Suprapubic skin (tissue), 4 donors: ENCODE data around the gene ZFYVE28. TPM values are rescaled to one million over a fixed set of nuclear protein-coding genes. Genes with fewer than 3 reads are reported as not detected.

Experiments
- DNase-seq, 2 donors: peaks; one replicate each; pipeline ENCODE4 v3.0.0-alpha.2; 2019; ENCODE audit warnings: low spot score in 2 of 2
- H3K27ac ChIP-seq: fragments of 200-600 bp; sonication (generic); one replicate; pipeline ENCODE4 v1.5.1; 2019
- H3K27me3 ChIP-seq: fragments of 200-600 bp; sonication (generic); one replicate; pipeline ENCODE4 v1.5.1; 2019
- H3K36me3 ChIP-seq: fragments of 200-600 bp; sonication (generic); one replicate; pipeline ENCODE4 v1.5.1; 2019
- H3K4me1 ChIP-seq: fragments of 200-600 bp; sonication (generic); one replicate; pipeline ENCODE4 v1.5.1; 2019
- H3K4me3 ChIP-seq: fragments of 200-600 bp; sonication (generic); one replicate; pipeline ENCODE4 v1.5.1; 2019; ENCODE audit warnings: mild to moderate bottlenecking
- H3K9me3 ChIP-seq: fragments of 200-600 bp; sonication (generic); one replicate; pipeline ENCODE4 v1.5.1; 2019
- EP300 ChIP-seq: sonication (generic); formaldehyde crosslinking; IDR thresholded peaks from one replicate; pipeline ENCODE4 v1.6.1; 2017; ENCODE audit warnings: antibody characterized with exemption
- POLR2A ChIP-seq, 2 donors: fragments of 450-650 bp; IDR thresholded peaks; one replicate each; pipeline ENCODE4 v1.6.1; 2017; ENCODE audit warnings: antibody characterized with exemption in 2 of 2, mild to moderate bottlenecking in 2 of 2, moderate library complexity in 2 of 2
- POLR2AphosphoS5 ChIP-seq, 3 donors: sonication (generic); formaldehyde crosslinking; IDR thresholded peaks; one replicate each; pipeline ENCODE4 v1.6.1; 2017; ENCODE audit warnings: antibody characterized with exemption in 3 of 3
- WGBS: methylation state at CpG from one replicate; pipeline ENCODE4 v1.1.5; 2018; 5-methylcytosine and 5-hydroxymethylcytosine counted together
- total RNA-seq, 4 donors: library from RNA; depleted of rRNA; stranded (reverse); fragments of >200 nt; gene quantifications; one replicate each; pipeline ENCODE4 v1.1.0, GENCODE V29; 2016
- TF ChIP-seq, protein P1 (sequence below), 2 donors: fragments of 200-600 bp in 1 of 2; fragments of 450-650 bp in 1 of 2; sonication (generic) in 1 of 2; IDR thresholded peaks; one replicate each; pipeline ENCODE4 v1.5.1; 2016 to 2019; ENCODE audit warnings: antibody characterized with exemption in 2 of 2, mild to moderate bottlenecking in 1 of 2, moderate library complexity in 1 of 2

The ZFYVE28 gene
- total RNA-seq, 4 donors from 2014 or later: 7.6 to 21.3 (median 9.9) TPM

DNA sequence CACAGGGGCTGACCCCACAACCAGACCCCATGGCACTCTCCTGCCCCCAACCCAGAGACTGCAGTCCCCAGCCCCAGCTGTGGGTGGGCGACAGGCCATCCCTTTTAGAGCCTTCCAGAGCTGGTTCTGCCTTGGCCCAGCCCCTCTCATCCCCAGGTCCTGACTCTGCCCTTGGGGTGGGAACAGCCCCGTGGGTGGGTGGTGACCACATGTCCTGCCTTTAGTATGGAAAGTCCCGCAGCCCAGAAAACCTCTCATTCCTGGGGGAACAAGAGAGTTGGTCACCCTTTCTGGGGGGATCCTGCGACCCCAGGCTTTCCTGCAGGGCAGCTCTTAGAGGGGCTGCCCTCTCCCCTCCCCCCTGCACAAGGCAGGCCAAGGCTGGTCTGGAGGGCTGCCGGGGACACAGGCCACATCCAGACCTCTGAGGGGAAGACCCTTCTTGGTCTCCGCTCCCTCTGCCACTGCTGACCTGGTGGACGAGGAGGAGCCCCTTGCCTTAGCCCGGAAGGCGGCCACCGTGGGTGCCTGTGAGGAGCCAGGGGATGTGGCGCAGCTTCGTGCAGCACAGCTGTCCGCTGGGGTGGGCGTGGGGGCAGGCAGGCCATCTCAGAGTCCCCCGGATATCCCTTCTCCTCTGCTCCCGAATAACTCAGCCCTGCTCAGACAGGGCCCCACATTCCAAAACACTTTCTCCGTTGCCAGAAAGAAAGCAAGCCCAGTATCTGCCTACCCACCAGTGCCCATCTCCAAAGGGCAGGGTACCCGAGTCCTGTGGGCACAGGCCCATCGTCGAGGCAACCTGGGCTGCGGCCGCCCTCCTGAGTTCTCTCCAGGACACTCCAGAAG lies 149.9 kb downstream of the ZFYVE28 start:
- 70% methylated on average over 10 of the region's 22 CpGs for WGBS
- no peak for TF ChIP-seq POLR2AphosphoS5 (IDR thresholded peaks at IDR 0.05)

DNA sequence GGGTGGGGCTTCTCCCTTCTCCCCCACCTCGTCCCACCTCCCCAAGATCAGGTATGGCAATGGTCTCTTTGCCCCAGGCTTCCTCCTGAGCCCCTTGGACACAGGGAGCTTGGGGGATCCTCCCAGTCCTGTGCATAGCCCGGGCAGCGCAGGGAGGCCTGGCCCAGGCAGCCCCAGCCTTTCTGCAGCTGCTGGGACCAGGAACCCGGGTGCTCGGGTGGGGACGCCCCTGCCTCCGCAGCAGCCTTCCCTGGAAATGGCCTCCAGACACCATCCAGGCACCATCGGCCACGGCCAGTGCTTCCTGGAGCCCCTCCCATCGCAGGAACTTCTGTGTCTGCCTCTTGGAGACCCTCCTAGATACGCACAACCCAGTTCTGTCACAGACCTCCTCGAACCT lies 150.6 kb downstream of the ZFYVE28 start:
- TF ChIP-seq EP300: no peak
- no peak for TF ChIP-seq POLR2AphosphoS5 (IDR thresholded peaks at IDR 0.05)
- no peak for TF ChIP-seq POLR2A (IDR thresholded peaks at IDR 0.05)
- TF ChIP-seq, protein P1, sequence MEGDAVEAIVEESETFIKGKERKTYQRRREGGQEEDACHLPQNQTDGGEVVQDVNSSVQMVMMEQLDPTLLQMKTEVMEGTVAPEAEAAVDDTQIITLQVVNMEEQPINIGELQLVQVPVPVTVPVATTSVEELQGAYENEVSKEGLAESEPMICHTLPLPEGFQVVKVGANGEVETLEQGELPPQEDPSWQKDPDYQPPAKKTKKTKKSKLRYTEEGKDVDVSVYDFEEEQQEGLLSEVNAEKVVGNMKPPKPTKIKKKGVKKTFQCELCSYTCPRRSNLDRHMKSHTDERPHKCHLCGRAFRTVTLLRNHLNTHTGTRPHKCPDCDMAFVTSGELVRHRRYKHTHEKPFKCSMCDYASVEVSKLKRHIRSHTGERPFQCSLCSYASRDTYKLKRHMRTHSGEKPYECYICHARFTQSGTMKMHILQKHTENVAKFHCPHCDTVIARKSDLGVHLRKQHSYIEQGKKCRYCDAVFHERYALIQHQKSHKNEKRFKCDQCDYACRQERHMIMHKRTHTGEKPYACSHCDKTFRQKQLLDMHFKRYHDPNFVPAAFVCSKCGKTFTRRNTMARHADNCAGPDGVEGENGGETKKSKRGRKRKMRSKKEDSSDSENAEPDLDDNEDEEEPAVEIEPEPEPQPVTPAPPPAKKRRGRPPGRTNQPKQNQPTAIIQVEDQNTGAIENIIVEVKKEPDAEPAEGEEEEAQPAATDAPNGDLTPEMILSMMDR (IDR thresholded peaks at IDR 0.05): no peak
- H3K27ac ChIP-seq: no peak overlapping the region
- WGBS: 87% methylated on average over 8 of the region's 12 CpGs

More for the DNA sequence above, 149.9 kb downstream of the ZFYVE28 start:
- peaks cover 14% of the 10 kb centered on the region for H3K4me1 ChIP-seq
- no peak overlapping the region for H3K27ac ChIP-seq
- H3K36me3 ChIP-seq: peaks cover 10% of the 10 kb centered on the region
- H3K27me3 ChIP-seq: no peaks in the 10 kb centered on the region
- H3K4me3 ChIP-seq: no peak overlapping the region
- no peak for DNase-seq
- no peaks in the 10 kb centered on the region for H3K9me3 ChIP-seq

DNA sequence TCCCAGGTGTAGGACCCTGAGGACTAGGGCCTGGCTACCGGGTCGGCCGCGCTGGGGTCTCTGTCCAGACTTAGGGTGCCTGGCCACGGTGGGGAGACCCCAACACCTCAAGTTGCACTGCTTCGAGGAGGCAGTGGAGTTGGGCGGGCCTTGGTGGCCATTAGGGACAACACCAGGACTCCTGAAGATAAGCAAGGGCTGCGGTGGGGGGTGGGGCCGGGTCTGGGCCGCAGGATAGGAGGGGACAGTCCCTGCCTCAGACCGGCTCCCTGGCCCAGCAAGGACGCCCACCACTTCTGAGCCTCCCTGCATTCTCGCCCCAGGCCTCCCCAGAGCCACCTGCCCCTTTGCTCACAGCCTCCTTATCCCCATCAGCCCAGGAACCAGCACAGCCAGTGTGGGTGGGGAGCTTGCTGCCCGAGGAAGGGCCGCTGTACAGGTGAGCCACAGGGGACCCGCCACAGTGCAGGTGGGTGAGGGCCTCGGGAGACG lies 151.1 kb downstream of the ZFYVE28 start:
- no peak overlapping the region for H3K27ac ChIP-seq
- DNase-seq: no peak
- TF ChIP-seq, protein P1 (IDR thresholded peaks at IDR 0.05): no peak
- TF ChIP-seq EP300 (no peak), POLR2A (IDR thresholded peaks at IDR 0.05) (no peak), POLR2AphosphoS5 (IDR thresholded peaks at IDR 0.05) (no peak)
- peaks cover 25% of the 10 kb centered on the region for H3K4me1 ChIP-seq
- peaks cover 10% of the 10 kb centered on the region for H3K36me3 ChIP-seq
- WGBS: 77% methylated on average over 12 of the region's 18 CpGs
- no peak overlapping the region for H3K4me3 ChIP-seq
- no peaks in the 10 kb centered on the region for H3K9me3 ChIP-seq
- H3K27me3 ChIP-seq: no peaks in the 10 kb centered on the region

More for the DNA sequence above, 150.6 kb downstream of the ZFYVE28 start:
- Histone ChIP-seq H3K9me3 (no peaks in the 10 kb centered on the region), H3K36me3 (peaks cover 10% of the 10 kb centered on the region), H3K4me1 (peaks cover 21% of the 10 kb centered on the region), H3K27me3 (no peaks in the 10 kb centered on the region), H3K4me3 (no peak overlapping the region)
- no peak for DNase-seq

DNA sequence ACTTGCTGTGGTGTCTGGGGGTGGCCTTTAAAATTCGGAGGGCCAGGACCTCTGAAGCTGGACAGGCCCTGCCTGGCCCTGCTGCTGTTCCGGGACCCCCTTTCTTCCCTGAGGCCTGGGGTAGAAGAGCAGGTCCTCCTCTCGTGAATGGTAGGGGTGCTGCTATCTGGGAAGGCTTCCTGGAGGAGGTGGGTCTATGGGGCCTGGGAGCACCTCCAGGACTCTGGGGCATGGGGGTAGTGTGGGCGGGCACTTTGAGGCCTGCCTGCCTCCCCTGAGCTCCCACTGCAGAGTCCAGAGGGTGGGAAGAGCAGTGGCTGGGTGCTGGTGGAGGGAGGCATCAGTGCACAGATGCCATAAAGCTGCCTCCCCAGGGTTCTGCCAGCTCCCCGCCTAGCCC lies 151.6 kb downstream of the ZFYVE28 start:
- no peak for DNase-seq
- H3K27ac ChIP-seq: no peak overlapping the region
- peaks cover 7% of the 10 kb centered on the region for H3K36me3 ChIP-seq
- WGBS: 76% methylated on average over 4 of the region's 5 CpGs
- no peaks in the 10 kb centered on the region for H3K9me3 ChIP-seq
- no peaks in the 10 kb centered on the region for H3K27me3 ChIP-seq
- H3K4me1 ChIP-seq: peaks cover 25% of the 10 kb centered on the region
- H3K4me3 ChIP-seq: no peak overlapping the region
- TF ChIP-seq, protein P1 (IDR thresholded peaks at IDR 0.05): no peak
- TF ChIP-seq POLR2AphosphoS5 (IDR thresholded peaks at IDR 0.05) (no peak), EP300 (no peak), POLR2A (IDR thresholded peaks at IDR 0.05) (no peak)

DNA sequence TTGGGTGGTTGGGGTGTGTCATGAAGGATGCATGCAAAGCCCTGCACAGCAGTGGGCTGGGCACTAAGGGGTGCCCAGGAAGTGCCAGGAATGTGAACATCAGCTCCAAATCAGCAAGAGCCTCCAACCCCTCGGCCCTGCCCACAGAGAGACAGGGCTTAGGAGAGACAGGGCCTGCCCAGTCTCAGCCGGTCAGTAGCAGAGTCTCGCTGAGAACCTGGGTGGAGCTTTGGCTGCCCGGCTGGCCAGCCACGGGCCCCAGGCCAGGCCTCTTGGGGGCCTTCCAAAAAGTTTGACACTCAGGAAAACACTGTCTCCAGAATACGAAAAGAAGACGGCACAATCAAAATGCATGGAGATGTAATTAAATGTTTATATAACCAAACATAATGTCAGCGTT lies 152.3 kb downstream of the ZFYVE28 start:
- no peak overlapping the region for H3K27ac ChIP-seq

More for the DNA sequence above, 152.3 kb downstream of the ZFYVE28 start:
- no peak for TF ChIP-seq EP300
- TF ChIP-seq POLR2A (IDR thresholded peaks at IDR 0.05): no peak
- TF ChIP-seq, protein P1 (IDR thresholded peaks at IDR 0.05): no peak
- TF ChIP-seq POLR2AphosphoS5 (IDR thresholded peaks at IDR 0.05): no peak
- no peak for DNase-seq
- Histone ChIP-seq H3K9me3 (no peaks in the 10 kb centered on the region), H3K36me3 (peaks cover under 1% of the 10 kb centered on the region), H3K4me1 (peaks cover 25% of the 10 kb centered on the region), H3K27me3 (no peaks in the 10 kb centered on the region), H3K4me3 (no peak overlapping the region)
- WGBS: 50% methylated on average over 8 of the region's 8 CpGs
